H4 (cell line): ENCODE results near the gene GLS. TPM values are rescaled to one million over a fixed set of nuclear protein-coding genes. Genes with fewer than 3 reads are reported as not detected.
"Not testable (repeated sequence)": the region's sequence is repeated elsewhere in the genome, so short reads cannot be mapped to it uniquely, and the experiment has no call there.

Source experiments
- DNase-seq: peaks from one replicate; pipeline ENCODE4 v3.0.0-alpha.2; 2015; ENCODE audit warnings: low spot score
- total RNA-seq: library from RNA; depleted of rRNA; stranded (reverse); fragments of >200 nt; shearing (Covaris generic); gene quantifications from 2 replicates; pipeline ENCODE4 v1.2.3, GENCODE V29; 2014

GLS gene
- total RNA-seq, 1 experiment from 2014 or later = 40.2 TPM

DNA sequence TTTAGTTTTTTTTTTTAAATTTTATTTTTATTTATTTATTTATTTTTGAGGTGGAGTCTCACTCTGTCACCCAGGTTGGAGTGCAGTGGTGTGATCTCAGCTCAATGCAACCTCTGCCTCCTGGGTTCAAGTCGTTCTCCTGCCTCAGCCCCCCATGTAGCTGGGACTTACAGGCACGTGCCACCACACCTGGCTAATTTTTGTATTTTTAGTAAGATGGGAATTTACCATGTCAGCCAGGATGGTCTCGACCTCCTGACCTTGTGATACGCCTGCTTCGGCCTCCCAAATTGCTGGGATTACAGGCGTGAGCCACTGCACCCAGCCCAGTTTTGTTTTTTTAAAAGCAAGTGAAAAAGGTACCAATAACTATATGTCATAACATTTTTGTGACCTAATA lies 5.2 kb downstream of the GLS start:
- DNase-seq = not testable (repeated sequence)

DNA sequence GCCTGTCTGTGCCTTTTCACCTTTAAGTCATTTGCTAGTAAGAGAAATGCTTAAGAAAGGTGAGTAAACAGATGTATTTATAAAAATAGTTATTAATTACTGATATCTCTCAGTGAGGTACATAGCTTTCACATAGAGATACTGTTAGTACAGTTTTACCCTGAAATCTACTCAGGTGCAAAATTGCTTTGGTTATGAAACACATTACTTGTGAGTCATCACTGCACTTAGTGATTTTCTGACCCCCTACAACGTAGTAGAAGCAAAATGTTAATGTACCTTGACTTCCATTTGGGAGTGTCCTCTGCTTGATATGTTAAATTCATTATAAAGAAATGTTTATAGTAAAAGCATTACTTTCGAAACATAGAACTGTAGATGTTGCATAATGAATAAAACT lies 6.5 kb downstream of the GLS start:
- no peak for DNase-seq

DNA sequence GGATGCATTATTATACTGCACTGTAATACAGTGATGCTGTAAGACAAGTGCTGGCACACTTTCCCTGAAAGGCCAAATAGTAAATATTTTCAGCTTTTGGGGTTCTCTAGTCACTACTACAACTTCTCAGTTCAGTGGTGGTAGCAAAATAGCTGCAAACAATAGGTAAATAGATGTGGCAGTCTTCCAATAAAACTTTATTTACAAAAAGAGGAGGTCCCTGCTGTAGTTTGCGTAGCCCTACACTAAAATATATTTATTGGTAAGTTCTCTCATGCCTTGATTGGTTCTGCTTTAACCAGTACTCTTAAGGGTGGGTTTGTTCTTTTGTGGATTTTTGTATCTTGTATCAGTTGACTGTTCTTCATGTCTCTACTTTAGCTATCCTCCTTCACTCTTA lies 7.8 kb downstream of the GLS start:
- DNase-seq = no peak

DNA sequence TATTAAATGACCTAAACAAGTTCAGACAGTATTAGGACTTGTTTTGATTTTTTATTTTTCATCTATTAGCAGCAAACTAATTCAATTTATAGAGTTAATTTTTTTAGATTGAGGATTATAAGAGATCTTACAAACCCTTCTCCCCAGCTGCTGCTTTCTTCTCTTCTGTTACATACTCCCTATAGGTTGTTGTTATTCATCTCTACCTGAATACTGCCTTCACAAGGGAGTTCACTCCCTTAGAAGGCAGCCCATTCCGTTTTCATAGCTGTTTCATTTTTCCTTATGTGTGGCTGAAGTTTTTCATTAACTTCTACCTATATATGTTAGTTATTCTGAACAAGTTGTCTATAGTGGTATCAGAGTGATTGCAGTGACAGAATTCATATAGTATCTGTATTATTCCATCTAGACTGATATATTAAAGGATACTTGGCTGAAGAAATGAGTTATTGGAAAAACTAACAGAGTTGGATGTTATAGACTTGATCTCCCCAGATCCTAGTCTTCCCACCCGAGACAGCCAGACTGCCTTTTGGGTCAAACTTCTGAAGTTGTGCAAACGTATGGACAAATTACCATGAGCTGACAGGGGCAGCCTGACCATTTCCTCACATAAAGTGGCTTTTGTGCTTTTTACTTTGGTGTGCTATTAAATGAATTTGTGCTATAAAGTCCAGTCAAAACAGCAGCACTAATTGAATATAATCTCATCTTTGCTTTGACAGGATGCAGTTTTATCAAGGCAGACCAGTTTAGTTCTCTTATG lies 8.7 kb downstream of the GLS start:
- no peak for DNase-seq

DNA sequence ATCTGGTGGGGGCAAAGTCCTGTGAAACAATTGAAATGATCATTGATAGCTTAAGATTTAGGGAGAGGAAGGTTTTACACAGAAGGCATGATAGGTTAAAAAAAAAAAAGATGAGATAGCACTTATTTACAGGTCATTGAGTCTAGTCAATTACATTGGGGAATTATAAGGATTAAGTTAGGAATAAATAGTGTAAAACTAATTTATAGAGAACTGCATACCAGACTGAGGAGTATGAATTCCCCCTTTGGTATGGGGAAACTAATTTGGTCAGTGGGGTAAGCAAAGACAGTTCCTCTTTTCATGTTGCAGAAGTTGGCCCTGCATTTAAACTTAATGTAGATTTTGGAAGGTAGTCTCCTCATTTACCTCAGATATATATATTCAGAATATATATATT lies 10.8 kb downstream of the GLS start:
- DNase-seq = no peak

DNA sequence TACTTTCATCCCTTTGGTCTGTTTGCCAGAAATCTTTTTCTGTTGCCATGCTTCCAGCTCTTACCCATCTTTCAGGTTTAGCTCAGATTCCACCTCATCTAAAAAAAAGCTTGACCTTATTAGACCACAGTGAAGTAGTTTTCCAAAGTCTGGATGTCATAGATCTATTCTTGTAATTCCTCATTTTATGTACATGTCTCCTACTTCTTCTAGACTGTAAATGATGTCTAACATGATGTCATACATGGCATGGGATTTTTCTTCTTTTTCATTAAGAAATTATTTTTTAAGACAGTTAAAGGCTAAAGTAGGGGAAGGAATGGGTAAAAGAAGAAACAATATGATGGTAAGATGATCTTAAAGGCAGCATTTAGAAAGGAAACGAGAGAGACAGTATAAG lies 11.3 kb downstream of the GLS start:
- no peak for DNase-seq

DNA sequence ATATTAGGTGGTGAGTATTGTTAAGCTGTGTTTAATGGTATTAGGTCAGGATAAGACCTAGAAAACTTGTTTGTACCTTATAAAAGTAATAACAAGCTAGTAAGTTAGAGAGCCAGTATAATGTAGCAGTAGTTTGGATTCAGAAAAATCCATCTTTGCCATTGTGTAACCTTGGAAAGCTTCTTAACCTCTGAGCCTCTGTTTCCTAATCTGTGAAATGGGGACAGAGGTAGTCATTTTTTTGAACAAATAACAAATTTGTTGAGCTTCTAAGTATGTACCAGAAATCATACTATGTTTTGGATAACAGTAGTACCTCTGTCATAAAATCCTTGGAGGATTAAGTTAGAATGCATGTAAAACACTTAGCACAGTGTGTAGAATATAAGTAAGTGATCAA lies 12.5 kb downstream of the GLS start:
- DNase-seq = no peak

DNA sequence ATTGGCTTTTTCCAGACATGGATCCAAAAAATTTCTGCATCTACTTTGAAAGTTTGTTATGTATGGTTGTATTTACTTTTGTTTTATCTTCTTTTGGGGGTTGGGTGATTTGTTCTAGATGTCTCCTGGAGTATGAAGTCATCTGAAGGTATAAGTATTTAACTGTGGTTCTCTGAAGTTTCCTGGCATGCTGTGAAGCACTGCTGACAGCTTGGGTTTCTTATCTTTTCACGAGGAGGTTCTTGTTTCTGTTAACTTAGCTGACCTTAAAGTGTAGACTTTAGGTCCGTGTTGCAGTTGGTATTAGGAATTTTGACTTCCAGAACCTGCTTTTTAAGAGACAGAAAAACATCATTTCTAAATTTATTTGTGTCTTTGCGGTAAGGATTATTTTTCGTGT lies 15.9 kb downstream of the GLS start:
- no peak for DNase-seq

DNA sequence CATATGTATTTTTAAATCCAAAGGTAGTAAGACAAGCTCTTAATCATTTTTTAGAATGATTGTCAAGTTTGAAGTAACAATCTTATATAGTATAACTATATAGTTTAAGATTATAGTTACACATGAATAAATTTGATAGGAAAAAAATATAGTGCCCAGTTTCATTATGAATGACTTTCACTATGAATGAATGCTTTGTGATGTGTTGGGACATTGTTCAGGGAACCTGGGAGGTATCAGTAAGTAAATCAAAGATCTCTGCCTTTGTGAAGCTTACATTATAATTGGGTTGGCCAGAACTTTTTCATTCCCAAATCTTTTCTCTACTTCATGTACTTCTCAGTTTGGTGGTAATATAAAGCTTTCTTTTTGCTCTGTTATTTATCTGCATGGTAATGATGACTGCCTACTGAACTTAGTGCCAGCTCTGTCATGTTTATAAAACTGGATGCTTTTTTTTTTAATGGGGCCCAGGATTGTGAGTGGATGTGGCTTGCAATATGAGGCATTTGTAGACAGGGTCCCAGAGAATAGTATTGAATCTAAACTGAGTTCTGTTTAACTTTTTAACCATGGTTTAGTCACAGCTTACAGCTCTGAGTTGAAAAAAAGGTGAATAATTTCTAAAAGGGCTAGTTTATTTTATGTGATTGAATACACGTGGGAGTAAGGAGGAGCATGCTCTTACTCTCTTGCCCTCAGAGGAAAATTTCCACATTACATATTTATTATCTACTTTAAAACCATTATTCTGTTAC lies 23.3 kb downstream of the GLS start:
- no peak for DNase-seq

DNA sequence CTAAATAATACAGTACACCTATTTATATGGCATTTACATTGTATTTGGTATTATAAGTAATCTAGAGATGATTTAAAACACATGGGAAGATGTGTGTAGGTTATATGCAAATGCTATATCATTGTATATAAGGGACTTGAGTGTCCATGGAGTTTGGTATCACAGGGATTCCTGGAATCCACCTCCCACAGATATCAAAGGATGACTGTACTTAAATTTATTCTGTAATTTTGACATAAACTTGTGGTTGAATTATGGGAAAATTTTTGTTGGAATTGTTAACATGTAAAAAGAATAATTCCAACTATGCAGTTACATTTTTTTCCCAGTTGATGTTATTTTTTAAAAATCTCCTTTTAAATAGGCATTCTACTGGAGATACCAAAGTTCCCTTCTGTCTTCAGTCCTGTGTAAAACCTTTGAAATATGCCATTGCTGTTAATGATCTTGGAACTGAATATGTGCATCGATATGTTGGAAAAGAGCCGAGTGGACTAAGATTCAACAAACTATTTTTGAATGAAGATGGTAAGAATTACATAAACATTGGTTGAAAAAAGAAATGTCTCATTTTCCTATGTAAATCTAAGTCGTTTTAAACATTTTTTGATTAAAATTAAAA lies 24.1 kb downstream of the GLS start:
- no peak for DNase-seq

DNA sequence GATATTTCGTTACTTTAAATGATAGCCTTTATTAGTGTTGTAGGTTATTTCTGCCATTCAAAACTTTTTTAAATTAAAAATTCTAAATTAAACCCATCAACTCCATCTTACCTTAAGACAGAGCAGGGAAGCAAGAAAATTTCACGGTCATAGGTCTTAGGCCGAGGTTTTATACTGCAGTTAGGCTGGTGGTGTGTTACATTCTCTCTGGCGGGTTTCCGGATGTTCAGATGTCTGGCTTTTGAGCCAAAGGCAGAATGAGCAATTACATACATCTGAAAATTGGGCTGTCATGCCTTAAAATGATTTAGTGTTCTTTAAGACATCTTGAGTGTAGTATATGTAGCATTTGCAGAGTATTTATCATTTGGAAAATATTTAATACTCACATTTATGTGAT lies 27.9 kb downstream of the GLS start:
- no peak for DNase-seq

DNA sequence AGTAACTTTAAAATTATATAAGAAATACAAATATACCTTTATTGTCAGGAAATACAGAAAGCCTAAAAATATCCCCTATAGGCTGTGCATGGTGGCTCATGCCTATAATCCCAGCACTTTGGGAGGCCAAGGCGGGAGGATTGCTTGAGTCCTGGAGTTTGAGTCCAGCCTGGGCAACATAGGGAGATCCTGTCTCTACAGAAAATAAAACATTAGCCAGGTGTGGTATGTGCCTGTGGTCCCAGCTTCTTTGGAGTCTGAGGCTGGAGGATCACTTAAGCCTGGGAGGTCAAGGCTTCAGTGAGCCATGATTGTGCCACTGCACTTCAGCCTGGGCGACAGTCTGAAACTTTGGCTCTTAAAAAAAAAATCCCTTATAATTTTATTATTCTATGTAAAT lies 29.1 kb downstream of the GLS start:
- no peak for DNase-seq

DNA sequence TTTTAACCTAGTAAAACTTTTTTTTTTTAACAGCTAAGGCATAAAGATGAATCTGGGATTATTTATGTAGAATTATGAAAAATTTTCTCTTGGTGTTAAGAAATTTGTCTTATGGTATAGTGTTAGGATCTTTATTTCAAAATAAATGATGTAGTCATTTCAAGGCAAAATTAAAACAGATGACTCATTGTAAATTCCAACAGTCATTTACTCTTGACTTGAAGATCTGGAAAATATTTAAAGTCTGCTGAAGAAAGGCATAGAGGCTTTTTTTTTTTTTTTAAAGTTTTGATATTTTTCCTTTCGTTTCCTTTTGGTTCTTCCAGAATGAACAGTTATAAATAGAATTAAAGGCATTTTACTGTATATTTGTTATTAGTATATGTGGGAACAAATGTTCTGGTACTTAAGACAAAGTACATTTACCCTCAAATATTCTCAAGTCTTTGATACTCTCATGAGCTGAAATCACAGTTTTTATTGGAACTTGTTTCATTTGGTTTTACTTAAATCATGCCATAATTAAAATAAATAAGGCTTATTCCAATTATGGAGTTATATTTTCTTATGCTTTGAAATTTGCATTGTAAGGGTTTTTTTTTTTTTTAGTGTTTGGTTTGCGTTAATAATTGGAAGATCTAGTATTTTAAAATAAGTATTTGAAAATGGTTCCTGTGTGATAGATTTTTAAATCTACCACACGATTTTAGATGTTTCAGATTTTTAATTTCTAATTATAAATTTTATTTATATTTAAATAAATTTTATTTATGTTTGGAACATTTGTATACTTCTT lies 29.9 kb downstream of the GLS start:
- DNase-seq = peak; percentile 22

DNA sequence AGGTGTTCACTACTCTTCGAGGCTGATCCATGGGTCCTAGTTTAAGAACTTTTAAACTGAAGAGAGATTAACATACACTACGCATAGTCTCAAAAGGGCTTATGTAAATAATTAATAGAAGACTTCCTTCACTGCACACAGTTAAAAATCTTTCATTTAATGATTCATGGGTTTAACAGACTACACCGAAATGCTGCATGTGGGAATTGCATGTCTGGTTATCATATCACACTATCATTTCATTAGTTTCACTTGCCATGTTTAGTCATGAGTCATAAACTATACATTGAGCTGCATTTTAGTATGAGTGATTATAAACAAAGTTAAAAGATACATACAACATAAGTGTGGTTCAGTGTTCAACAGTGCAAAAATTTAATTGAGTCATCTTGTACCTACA lies 31.2 kb downstream of the GLS start:
- DNase-seq = no peak

DNA sequence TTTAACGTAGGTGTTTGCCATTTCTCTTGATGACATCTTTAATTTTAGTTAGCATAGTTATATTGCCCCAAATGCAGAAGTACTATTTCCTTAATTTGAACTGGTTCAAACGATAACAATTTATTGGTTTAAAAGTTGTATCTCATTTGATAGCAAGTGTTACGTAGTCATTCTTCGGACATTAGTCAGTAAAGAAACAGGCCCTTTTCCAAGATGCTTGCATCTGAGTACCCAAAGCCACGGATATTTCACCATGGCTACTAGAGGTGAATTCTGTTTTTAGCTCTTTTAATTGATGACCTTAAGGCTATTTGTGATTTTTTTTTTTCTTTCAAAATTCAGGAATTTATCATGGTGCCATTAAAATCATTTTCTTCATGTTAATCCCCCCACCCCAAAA lies 32.1 kb downstream of the GLS start:
- no peak for DNase-seq

DNA sequence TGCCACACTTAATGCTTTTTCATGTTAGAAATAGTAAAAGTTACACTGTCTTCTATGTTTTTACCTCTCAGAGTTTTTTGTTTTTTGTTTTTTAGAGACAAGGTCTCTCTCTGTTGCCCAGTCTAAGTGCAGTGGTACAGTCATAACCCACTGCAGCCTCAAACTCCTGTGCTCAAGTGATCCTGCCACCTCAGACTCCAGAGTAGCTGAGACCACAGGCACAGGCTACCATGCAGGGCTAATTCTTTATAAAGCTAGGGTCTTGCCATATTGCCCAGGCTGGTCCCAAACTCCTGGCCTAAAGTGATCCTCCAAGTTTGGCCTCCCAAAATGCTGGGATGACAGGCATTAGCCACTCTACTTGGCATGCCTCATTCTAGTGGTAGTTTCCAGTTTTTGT lies 33.1 kb downstream of the GLS start:
- no peak for DNase-seq

DNA sequence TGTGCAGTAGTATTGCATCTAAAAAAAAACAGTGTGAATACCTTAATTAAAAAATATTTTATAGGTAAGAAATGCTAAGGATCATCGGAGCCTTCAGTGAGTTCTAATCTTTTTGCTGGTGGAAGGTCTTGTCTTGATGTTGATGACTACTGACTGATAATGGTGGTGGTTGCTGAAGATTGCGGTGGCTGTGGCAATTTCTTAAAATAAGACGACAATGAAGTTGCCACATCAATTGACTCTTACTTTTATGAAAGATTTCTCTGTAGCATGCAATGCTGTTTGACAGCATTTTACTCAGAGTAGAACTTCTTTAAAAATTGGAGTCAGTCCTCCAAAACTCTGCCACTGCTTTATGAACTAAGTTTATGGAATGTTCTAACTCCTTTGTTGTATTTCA lies 36.2 kb downstream of the GLS start:
- DNase-seq = no peak

DNA sequence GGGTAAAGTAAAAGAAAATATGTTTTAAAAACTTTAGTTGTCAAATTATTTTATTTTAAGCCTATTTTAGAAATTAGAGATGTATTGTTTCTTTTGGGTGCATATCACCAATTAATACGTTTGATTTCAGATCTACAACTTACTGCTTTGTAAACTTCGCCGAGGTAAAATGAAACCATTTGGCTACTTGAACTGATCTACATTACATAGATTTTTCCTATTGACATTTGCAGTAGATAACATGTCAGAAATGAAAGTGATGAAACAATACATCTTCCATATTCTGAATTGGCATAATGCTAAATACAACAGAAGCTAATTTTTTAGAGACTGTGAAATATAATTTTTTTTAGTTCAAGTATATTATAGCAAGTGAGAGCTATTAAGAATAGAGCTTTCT lies 39.5 kb downstream of the GLS start:
- no peak for DNase-seq

DNA sequence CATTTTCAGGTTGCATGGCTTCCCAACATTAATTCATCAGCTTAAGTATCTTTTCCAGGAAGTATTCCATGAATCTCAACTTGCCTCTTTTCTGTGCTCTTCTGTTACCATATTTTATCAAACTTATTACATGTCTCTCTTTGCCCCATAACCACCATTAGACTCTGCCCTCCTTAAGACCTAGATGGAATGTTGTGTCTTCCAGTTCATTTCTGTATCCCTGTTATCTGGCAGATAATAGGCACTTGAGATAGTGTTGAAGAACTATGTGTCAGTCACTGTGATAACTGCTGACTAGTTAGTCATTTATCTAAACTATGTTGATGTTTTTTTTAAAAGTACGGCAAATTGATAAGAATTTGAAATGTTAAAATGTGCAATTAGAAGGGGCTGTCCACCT lies 41.8 kb downstream of the GLS start:
- DNase-seq = no peak

DNA sequence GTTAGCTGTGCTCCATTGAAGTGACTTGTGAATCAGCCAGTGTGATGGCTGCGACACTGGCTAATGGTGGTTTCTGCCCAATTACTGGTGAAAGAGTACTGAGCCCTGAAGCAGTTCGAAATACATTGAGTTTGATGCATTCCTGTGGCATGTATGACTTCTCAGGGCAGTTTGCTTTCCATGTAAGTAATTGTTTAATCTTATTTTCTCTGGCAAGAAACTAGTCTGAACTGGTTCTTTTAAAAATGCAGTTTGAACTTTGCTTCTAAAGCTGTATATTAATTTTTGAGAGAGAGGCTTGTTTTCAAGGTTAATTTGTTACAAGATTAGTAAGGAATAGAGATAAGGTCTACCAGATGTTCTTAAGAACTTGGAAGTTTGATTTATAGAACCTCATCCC lies 46.7 kb downstream of the GLS start:
- peak; percentile 8 for DNase-seq

DNA sequence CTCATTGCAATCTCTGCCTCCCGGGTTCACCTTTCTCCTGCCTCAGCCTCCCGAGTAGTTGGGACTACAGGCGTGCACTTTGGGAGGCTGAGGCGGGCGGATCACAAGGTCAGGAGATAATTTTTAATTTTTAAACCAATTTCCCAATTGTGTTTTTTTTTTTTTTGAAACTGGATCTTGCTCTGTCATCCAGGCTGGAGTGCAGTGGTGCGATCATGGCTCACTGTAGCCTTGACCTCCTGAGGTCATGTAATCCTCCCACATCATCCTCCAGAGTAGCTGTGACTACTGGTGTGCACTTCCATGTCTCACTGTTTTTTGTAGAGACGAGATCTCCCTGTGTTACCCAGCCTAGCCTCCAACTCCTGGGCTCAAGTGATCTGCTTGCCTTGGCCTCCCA lies 49.3 kb downstream of the GLS start:
- DNase-seq = no peak

DNA sequence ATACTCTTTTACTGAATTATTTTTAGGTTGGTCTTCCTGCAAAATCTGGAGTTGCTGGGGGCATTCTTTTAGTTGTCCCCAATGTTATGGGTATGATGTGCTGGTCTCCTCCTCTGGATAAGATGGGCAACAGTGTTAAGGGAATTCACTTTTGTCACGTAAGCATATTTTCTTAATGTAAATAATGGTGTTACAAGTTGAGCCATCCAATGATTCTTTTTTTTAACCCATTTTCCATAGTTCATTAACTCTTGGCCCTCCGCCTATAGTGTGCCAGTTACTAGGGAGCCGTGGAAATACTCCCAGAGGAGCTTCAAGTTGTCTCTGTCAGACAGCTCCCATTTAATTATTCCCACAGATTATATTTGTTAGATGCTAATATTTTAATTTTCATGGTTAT lies 49.8 kb downstream of the GLS start:
- no peak for DNase-seq
